Testis (tissue), 2 donors: Measurements from ENCODE around the gene PDK2.

ENCODE experiments used
- POLR2A ChIP-seq: fragments of 450-650 bp; IDR thresholded peaks from one replicate; pipeline ENCODE4 v1.6.1; 2017; ENCODE audit warnings: antibody characterized with exemption, mild to moderate bottlenecking, moderate library complexity
- TF ChIP-seq, protein P1 (sequence below), 3 experiments: fragments of 450-650 bp in 2 of 3; fragments of 200-600 bp in 1 of 3; sonication (generic) in 1 of 3; IDR thresholded peaks; one replicate each; pipeline ENCODE4 v1.5.1; 2016 to 2019; ENCODE audit warnings: antibody characterized with exemption in 3 of 3, mild to moderate bottlenecking in 2 of 3, moderate library complexity in 1 of 3

DNA sequence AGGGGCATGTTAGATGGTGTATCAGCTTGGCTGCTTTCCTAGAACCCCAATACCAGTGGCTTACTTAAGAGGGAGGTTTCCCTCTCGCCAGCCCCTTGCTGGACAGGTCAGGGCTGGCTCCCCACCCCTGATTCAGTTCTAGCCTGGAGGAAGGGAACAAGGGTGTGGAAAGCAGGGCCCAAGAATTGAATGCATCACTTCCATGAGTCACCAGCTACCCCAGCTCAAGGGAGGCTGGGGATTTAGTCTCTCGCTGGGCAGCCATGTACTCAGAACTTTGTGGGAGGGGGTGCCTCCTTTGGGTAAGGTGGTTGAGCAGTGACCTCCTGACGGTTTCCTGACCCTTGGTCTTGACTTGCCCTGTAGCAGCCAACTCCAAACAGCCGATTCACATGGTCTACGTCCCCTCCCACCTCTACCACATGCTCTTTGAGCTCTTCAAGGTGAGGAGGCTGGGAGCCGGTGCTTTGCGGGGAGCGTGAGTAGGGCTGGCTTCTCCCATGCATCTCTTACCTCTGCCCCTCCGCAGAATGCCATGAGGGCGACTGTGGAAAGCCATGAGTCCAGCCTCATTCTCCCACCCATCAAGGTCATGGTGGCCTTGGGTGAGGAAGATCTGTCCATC lies 12.8 kb downstream of the PDK2 start:
- TF ChIP-seq, protein P1, sequence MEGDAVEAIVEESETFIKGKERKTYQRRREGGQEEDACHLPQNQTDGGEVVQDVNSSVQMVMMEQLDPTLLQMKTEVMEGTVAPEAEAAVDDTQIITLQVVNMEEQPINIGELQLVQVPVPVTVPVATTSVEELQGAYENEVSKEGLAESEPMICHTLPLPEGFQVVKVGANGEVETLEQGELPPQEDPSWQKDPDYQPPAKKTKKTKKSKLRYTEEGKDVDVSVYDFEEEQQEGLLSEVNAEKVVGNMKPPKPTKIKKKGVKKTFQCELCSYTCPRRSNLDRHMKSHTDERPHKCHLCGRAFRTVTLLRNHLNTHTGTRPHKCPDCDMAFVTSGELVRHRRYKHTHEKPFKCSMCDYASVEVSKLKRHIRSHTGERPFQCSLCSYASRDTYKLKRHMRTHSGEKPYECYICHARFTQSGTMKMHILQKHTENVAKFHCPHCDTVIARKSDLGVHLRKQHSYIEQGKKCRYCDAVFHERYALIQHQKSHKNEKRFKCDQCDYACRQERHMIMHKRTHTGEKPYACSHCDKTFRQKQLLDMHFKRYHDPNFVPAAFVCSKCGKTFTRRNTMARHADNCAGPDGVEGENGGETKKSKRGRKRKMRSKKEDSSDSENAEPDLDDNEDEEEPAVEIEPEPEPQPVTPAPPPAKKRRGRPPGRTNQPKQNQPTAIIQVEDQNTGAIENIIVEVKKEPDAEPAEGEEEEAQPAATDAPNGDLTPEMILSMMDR (IDR thresholded peaks at IDR 0.05) = no peak
- no peak for TF ChIP-seq POLR2A
